ENCODE measurements around the gene LINC00237. TPM values are rescaled to one million over a fixed set of nuclear protein-coding genes. Genes with fewer than 3 reads are reported as not detected.
A peak's percentile ranks its signal among the peaks of the same experiment; 100 is the strongest.

Gene LINC00237
- total and polyA plus RNA-seq, 9 of the 15 experiments (the other 6 are each of a cell fraction or from before 2014, with no cell fraction given): not detected

GRCh38 chr20:21083825-21084325 is 22.3 kb downstream of the LINC00237 start:
- no peaks in the 10 kb centered on the region for H3K79me2 ChIP-seq (ENCODE audit: control insufficient read depth, insufficient read depth, low read length)
- H3K36me3 ChIP-seq (ENCODE audit: control insufficient read depth, insufficient read depth, low read length): no peaks in the 10 kb centered on the region
- H3K27ac ChIP-seq (ENCODE audit: extremely low read depth, low read depth, low read length): no peak overlapping the region
- TF ChIP-seq ILK (tag; IDR thresholded peaks at IDR 0.05; ENCODE audit: borderline replicate concordance, low read depth) (no peak), RAD21 (CRISPR knock-in tag; conservative IDR thresholded peaks at IDR 0.05 in 1 of 2, IDR thresholded peaks at IDR 0.05 in 1 of 2) (no peak), PKNOX1 (IDR thresholded peaks at IDR 0.05) (0 out of 2 replicates have a peak, but pooled peaks have one; percentile 7), ZNF830 (CRISPR knock-in tag; IDR thresholded peaks at IDR 0.05) (no peak), POLR2A (conservative IDR thresholded peaks at IDR 0.05) (no peak), NR1H2 (CRISPR knock-in tag; IDR thresholded peaks at IDR 0.05) (no peak)
- no peaks in the 10 kb centered on the region for H3K4me1 ChIP-seq (replicated peaks in 1 of 2; ENCODE audit: control insufficient read depth in 2 of 2, insufficient read depth in 2 of 2, low read length in 2 of 2)
- no TSS peak for BruUV-seq (replicated peaks)
- no peak overlapping the region for H3K9ac ChIP-seq (ENCODE audit: insufficient read depth in 1 of 2, low read depth in 2 of 2, low read length in 2 of 2)
- ChIA-PET POLR2A (interaction anchor here (0.6 kb wide), 2 partner anchors 66 to 584 kb away, joined by 3 to 5 read pairs; no protein-coding TSS in a partner anchor), CTCF (ENCODE audit: low intra/inter-chr PET ratio) (no interaction called here)
- WGBS (ENCODE audit: insufficient coverage, low coverage, missing lambda C conversion rate): 0% methylated on average over 2 of the region's 2 CpGs
- H3K9me3 ChIP-seq (replicated peaks; ENCODE audit: control insufficient read depth, insufficient read depth, low read depth, low read length): no peaks in the 10 kb centered on the region
- no peaks in the 10 kb centered on the region for H3K27me3 ChIP-seq (ENCODE audit: control insufficient read depth in 2 of 2, insufficient read depth in 2 of 2, low read length in 2 of 2)
- no peak overlapping the region for H3K4me2 ChIP-seq (ENCODE audit: insufficient read depth, low read length)
- H2AFZ ChIP-seq (ENCODE audit: low read depth, low read length): no peak overlapping the region
- intact Hi-C loops (cut with micrococcal nuclease) (no loop called here), in situ Hi-C loops (cut with MboI) (no loop called here)
- no peak for FAIRE-seq
- H3K9me1 ChIP-seq (ENCODE audit: control insufficient read depth, insufficient read depth, low read length): no peaks in the 10 kb centered on the region
- no peak for DNase-seq (ENCODE audit: extremely low read depth in 1 of 4, low spot score in 3 of 4)
- ATAC-seq: no peak
- H3K4me3 ChIP-seq: no peak overlapping the region
- no peaks in the 10 kb centered on the region; the same call in 1 of the 2 replicates for H4K20me1 ChIP-seq (replicated peaks; ENCODE audit: control insufficient read depth, insufficient read depth, low read length)
